Fibroblast of lung (primary cell): ENCODE results near the gene FGGY.

Experiments
- CTCF ChIP-seq, 2 donors: IDR thresholded peaks in 1 of 2; conservative IDR thresholded peaks in 1 of 2; 1 replicate in 1 of 2; 2 replicates in 1 of 2; pipeline ENCODE4 v1.5.1; 2011 to 2012; ENCODE audit warnings: low read length in 2 of 2, control low read depth in 1 of 2, inconsistent platforms in 1 of 2, low read depth in 1 of 2, mild to moderate bottlenecking in 1 of 2
- EZH2 ChIP-seq: IDR thresholded peaks from 2 replicates; pipeline ENCODE4 v1.5.1; 2012; ENCODE audit warnings: low read length, control low read depth, mild to moderate bottlenecking; ENCODE audit errors: missing control alignments

GRCh38 chr1:59292562-59292961 lies 4.3 kb upstream of the FGGY start:
- TF ChIP-seq CTCF (conservative IDR thresholded peaks at IDR 0.05 in 1 of 2, IDR thresholded peaks at IDR 0.05 in 1 of 2; ENCODE audit: low read depth in 1 of 2, low read length in 2 of 2) = no peak
- no peak for TF ChIP-seq EZH2
